ENCODE results near the gene NOC3L. TPM values are rescaled to one million over a fixed set of nuclear protein-coding genes. Genes with fewer than 3 reads are reported as not detected.
A peak's percentile ranks its signal among the peaks of the same experiment; 100 is the strongest.

NOC3L gene
- total and polyA plus RNA-seq, 10 donors = 9.8 to 29.6 (median 24.7) TPM

DNA sequence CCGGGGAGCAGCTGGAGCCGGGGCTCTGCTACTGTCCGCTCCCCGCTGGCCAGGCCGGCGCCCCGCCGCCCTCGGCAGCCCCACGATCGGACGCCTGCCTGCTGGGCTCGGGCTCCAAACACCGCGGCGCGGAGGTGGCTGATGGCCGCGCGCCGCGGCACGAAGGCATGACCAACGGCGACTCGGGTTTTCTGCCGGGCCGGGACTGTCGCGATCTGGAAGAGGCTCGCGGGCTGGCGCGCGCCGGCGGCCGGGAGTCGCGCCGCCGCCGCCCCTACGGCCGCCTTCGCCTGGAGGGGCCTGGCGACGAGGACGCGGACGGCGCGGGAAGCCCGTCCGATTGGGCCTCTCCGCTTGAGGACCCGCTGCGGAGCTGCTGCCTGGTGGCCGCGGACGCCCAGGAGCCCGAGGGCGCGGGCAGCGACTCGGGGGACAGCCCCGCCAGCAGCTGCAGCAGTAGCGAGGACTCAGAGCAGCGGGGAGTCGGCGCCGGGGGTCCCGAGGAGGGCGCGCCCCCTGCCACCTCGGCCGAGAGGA lies 40.2 kb upstream of the NOC3L start:
- H3K4me1 ChIP-seq = peaks cover 0 to 45% (median 16%) of the 10 kb centered on the region in 6 donors
- TF ChIP-seq CTCF (IDR thresholded peaks at IDR 0.05 in 8 of 11, conservative IDR thresholded peaks at IDR 0.05 in 3 of 11) (no peak), POLR2AphosphoS5 (IDR thresholded peaks at IDR 0.05) (no peak), POLR2A (IDR thresholded peaks at IDR 0.05) (no peak)
- no peaks in the 10 kb centered on the region for H3K9me3 ChIP-seq
- peak overlapping the region; percentile 55 to 85 (median 82) for H3K4me3 ChIP-seq
- no peak for DNase-seq
- H3K36me3 ChIP-seq = no peaks in the 10 kb centered on the region
- H3K27me3 ChIP-seq (replicated peaks in 1 of 7) = peaks cover 0 to 61% (median 10%) of the 10 kb centered on the region in 7 donors
- 0 to 1% (median 0%) methylated on average over 3 to 77 of the region's 77 CpGs for WGBS, 5 donors
- peak overlapping the region; percentile 77 to 96 (median 92) for H3K27ac ChIP-seq
- intact Hi-C loops (cut with DNase I; ENCODE audit: low total_unique reads) = no loop called here

DNA sequence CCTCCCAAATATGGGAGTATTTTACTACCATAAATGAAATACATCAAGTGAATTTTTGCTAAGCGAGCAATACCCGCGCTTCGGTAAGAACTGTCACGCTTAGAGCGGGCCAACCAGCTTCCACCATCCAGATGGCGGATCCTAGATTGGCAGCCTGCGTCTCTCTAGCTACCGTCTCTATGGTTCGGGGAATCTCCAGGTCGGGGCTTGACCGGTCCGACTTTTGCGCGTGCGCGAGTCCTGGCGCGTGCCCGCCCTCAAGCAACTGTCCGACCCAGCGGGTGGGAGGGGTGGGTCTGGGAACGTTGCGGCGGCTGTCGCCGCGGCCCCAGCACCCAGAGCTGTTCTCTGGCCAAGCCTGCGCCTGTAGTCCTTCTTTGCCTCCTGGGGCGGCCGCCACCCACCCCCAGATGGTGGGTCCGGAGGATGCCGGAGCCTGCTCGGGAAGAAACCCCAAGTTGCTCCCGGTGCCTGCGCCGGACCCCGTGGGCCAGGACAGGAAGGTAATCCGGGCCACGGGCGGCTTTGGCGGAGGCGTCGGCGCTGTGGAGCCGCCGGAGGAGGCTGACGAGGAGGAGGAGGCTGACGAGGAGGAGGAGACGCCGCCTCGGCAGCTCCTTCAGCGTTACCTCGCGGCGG lies 39.6 kb upstream of the NOC3L start, which contains the start of gene TBC1D12:
Gene TBC1D12 (plus strand): TSS at position 338 of the 639 bp plus-strand sequence. CDS start 73 bp downstream, at position 411.
- H3K9me3 ChIP-seq = no peaks in the 10 kb centered on the region
- H3K4me3 ChIP-seq = peak within 1 kb of the TSS; percentile 55 to 85 (median 82)
- peak; percentile 93 for DNase-seq
- peak within 1 kb of the TSS; percentile 77 to 96 (median 92) for H3K27ac ChIP-seq
- H3K36me3 ChIP-seq = no peaks in the 10 kb centered on the region
- intact Hi-C loops (cut with DNase I; ENCODE audit: low total_unique reads) = no loop called here
- TF ChIP-seq POLR2AphosphoS5 (IDR thresholded peaks at IDR 0.05) (peak; percentile 79 to 92 (median 91)), CTCF (IDR thresholded peaks at IDR 0.05 in 8 of 11, conservative IDR thresholded peaks at IDR 0.05 in 3 of 11) (no peak), POLR2A (IDR thresholded peaks at IDR 0.05) (peak in 1 of 3 donors; percentile 80)
- peaks cover 0 to 59% (median 10%) of the 10 kb centered on the region in 7 donors for H3K27me3 ChIP-seq (replicated peaks in 1 of 7)
- H3K4me1 ChIP-seq = peaks cover 0 to 45% (median 16%) of the 10 kb centered on the region in 6 donors
- WGBS, 5 donors = 1 to 2% (median 1%) methylated on average over 36 to 56 of the region's 56 CpGs

- TF ChIP-seq POLR2A (IDR thresholded peaks at IDR 0.05) (no peak), CTCF (IDR thresholded peaks at IDR 0.05 in 8 of 11, conservative IDR thresholded peaks at IDR 0.05 in 3 of 11) (no peak), POLR2AphosphoS5 (IDR thresholded peaks at IDR 0.05) (no peak)
- H3K4me3 ChIP-seq = no peak overlapping the region
- H3K27ac ChIP-seq = no peak overlapping the region
- H3K27me3 ChIP-seq (replicated peaks in 1 of 7) = peaks cover 0 to 43% (median 10%) of the 10 kb centered on the region in 7 donors
- peaks cover 0 to 17% (median 0%) of the 10 kb centered on the region in 6 donors for H3K4me1 ChIP-seq
- WGBS, 5 donors = 79 to 94% (median 90%) methylated on average over 6 of the region's 6 CpGs
- no peaks in the 10 kb centered on the region for H3K36me3 ChIP-seq
- intact Hi-C loops (cut with DNase I; ENCODE audit: low total_unique reads) = no loop called here
- no peaks in the 10 kb centered on the region for H3K9me3 ChIP-seq
- DNase-seq = no peak
Observed at GRCh38 chr10:94398762-94399161, 36.0 kb upstream of the NOC3L start.

Data from spleen (tissue), 11 donors.